Anterior cingulate cortex (tissue), 58 donors: ENCODE data around the gene EFNA5.

ENCODE experiments used
- DNase-seq, 58 donors: peaks; one replicate each; lab custom pipeline; 2025; lab: John Stamatoyannopoulos, UW

EFNA5 gene

GRCh38 chr5:107577394-107577950, 93.3 kb downstream of the EFNA5 start:
- no peak for DNase-seq

- no peak for DNase-seq
Measured at GRCh38 chr5:107576736-107577393, 93.9 kb downstream of the EFNA5 start.

- no peak for DNase-seq
Measured at GRCh38 chr5:107576155-107576554, 94.6 kb downstream of the EFNA5 start.

GRCh38 chr5:107574287-107574686, 96.5 kb downstream of the EFNA5 start:
- DNase-seq, result no peak

- no peak for DNase-seq
Measured at GRCh38 chr5:107572715-107573368, 97.9 kb downstream of the EFNA5 start.

- peak in 57 of 58 donors; percentile 42 to 95 (median 81) for DNase-seq
Measured at GRCh38 chr5:107571621-107572536, 98.9 kb downstream of the EFNA5 start.

- DNase-seq, result no peak
Measured at GRCh38 chr5:107570805-107571531, 99.8 kb downstream of the EFNA5 start.

GRCh38 chr5:107570181-107570580, 100.6 kb downstream of the EFNA5 start:
- no peak for DNase-seq

- no peak for DNase-seq
Measured at GRCh38 chr5:107567901-107568671, 102.7 kb downstream of the EFNA5 start.

GRCh38 chr5:107566986-107567385, 103.8 kb downstream of the EFNA5 start:
- DNase-seq, result no peak

- peak in 1 of 58 donors; percentile 21 for DNase-seq
Measured at GRCh38 chr5:107565791-107566767, 104.7 kb downstream of the EFNA5 start.

- no peak for DNase-seq
Measured at GRCh38 chr5:107564931-107565372, 105.8 kb downstream of the EFNA5 start.

- no peak for DNase-seq
Measured at GRCh38 chr5:107563959-107564544, 106.7 kb downstream of the EFNA5 start.

GRCh38 chr5:107560377-107560776, 110.4 kb downstream of the EFNA5 start:
- DNase-seq, result no peak

- DNase-seq, result no peak
Measured at GRCh38 chr5:107558823-107559375, 111.8 kb downstream of the EFNA5 start.

- DNase-seq, result no peak
Measured at GRCh38 chr5:107557051-107557658, 113.6 kb downstream of the EFNA5 start.

- DNase-seq, result no peak
Measured at GRCh38 chr5:107556575-107556974, 114.2 kb downstream of the EFNA5 start.
